Neuronal stem cell (in vitro differentiated cells): ENCODE data around the gene GARNL3.
A peak's percentile ranks its signal among the peaks of the same experiment; 100 is the strongest.

Source experiments
- DNase-seq: peaks from one replicate; pipeline ENCODE4 v3.0.0-alpha.2; 2013; ENCODE audit warnings: low spot score
- H2AFZ ChIP-seq: one replicate; pipeline ENCODE4 v1.6.1; 2013; ENCODE audit warnings: mild to moderate bottlenecking, low read length, inconsistent platforms
- H2AK5ac ChIP-seq: 2 replicates; pipeline ENCODE4 v1.6.1; 2013; ENCODE audit warnings: low read depth, mild to moderate bottlenecking, inconsistent platforms, low read length, moderate library complexity, mixed read lengths
- H2BK120ac ChIP-seq: 2 replicates; pipeline ENCODE4 v1.6.1; 2013; ENCODE audit warnings: low read depth, mild to moderate bottlenecking, inconsistent platforms, low read length, moderate library complexity, mixed read lengths
- H2BK12ac ChIP-seq: one replicate; pipeline ENCODE4 v1.6.1; 2013; ENCODE audit warnings: low read length, inconsistent platforms
- H2BK15ac ChIP-seq: 2 replicates; pipeline ENCODE4 v1.6.1; 2013; ENCODE audit warnings: mild to moderate bottlenecking, low read length, inconsistent platforms, mixed read lengths
- H2BK5ac ChIP-seq: one replicate; pipeline ENCODE4 v1.6.1; 2013; ENCODE audit warnings: inconsistent platforms, mild to moderate bottlenecking, low read length, moderate library complexity
- H3K14ac ChIP-seq: one replicate; pipeline ENCODE4 v1.6.1; 2013; ENCODE audit warnings: low read length, inconsistent platforms
- H3K18ac ChIP-seq: 2 replicates; pipeline ENCODE4 v1.6.1; 2013; ENCODE audit warnings: low read length, inconsistent platforms
- H3K23ac ChIP-seq: 2 replicates; pipeline ENCODE4 v1.6.1; 2013; ENCODE audit warnings: low read depth, mild to moderate bottlenecking, mixed read lengths, low read length, inconsistent platforms; ENCODE audit not compliant: poor library complexity
- H3K27ac ChIP-seq: replicated peaks from 3 replicates; pipeline ENCODE4 v1.5.1; 2013; ENCODE audit warnings: low read length, inconsistent platforms
- H3K27me3 ChIP-seq, 3 experiments: 2 replicates each; pipeline ENCODE4 v1.6.1; 2013; ENCODE audit warnings: low read length in 3 of 3, mild to moderate bottlenecking in 2 of 3, inconsistent platforms in 1 of 3, low read depth in 1 of 3, mixed read lengths in 1 of 3, moderate library complexity in 1 of 3; ENCODE audit not compliant: control insufficient read depth in 3 of 3, insufficient read depth in 3 of 3
- H3K36me3 ChIP-seq, 2 donors: replicated peaks in 1 of 2; 2 replicates each; pipeline ENCODE4 v1.6.1; 2013; ENCODE audit warnings: low read length in 2 of 2; ENCODE audit not compliant: control insufficient read depth in 2 of 2, insufficient read depth in 2 of 2
- H3K4ac ChIP-seq: 2 replicates; pipeline ENCODE4 v1.6.1; 2013; ENCODE audit warnings: inconsistent platforms, mild to moderate bottlenecking, low read length, moderate library complexity
- H3K4me1 ChIP-seq, 2 donors: 1 replicate in 1 of 2; 2 replicates in 1 of 2; pipeline ENCODE4 v1.6.1; 2013; ENCODE audit warnings: low read length in 2 of 2, low read depth in 1 of 2; ENCODE audit not compliant: control insufficient read depth in 2 of 2, insufficient read depth in 1 of 2
- H3K4me2 ChIP-seq: one replicate; pipeline ENCODE4 v1.6.1; 2013; ENCODE audit warnings: mild to moderate bottlenecking, low read length, inconsistent platforms; ENCODE audit not compliant: insufficient read depth, poor library complexity, severe bottlenecking
- H3K4me3 ChIP-seq, 2 donors: 2 replicates each; pipeline ENCODE4 v1.5.1; 2013; ENCODE audit warnings: low read length in 2 of 2, mild to moderate bottlenecking in 2 of 2, inconsistent platforms in 1 of 2, moderate library complexity in 1 of 2
- H3K79me1 ChIP-seq: one replicate; pipeline ENCODE4 v1.6.1; 2013; ENCODE audit warnings: low read depth, mild to moderate bottlenecking, inconsistent platforms, low read length, moderate library complexity
- H3K9ac ChIP-seq: one replicate; pipeline ENCODE4 v1.6.1; 2013; ENCODE audit warnings: mild to moderate bottlenecking, low read depth, low read length, inconsistent platforms; ENCODE audit not compliant: poor library complexity
- H3K9me3 ChIP-seq, 2 donors: replicated peaks in 1 of 2; 2 replicates each; pipeline versions ENCODE3 to v1.6.1; 2013; ENCODE audit warnings: low read length in 2 of 2, mild to moderate bottlenecking in 2 of 2, inconsistent platforms in 1 of 2, low read depth in 1 of 2, mixed read lengths in 1 of 2, moderate library complexity in 1 of 2; ENCODE audit not compliant: control insufficient read depth in 2 of 2, insufficient read depth in 1 of 2
- H4K8ac ChIP-seq: one replicate; pipeline ENCODE4 v1.6.1; 2013; ENCODE audit warnings: low read depth, mild to moderate bottlenecking, inconsistent platforms, low read length, moderate library complexity
- H4K91ac ChIP-seq: one replicate; pipeline ENCODE4 v1.6.1; 2013; ENCODE audit warnings: low read length, low read depth, mild to moderate bottlenecking, inconsistent platforms; ENCODE audit not compliant: poor library complexity
- WGBS, 2 donors: extraction: QIAGEN DNeasy Blood & Tissue Kit; methylation state at CpG; one replicate each; pipeline ENCODE4 v1.1.7; 2013; ENCODE audit warnings: missing lambda C conversion rate in 2 of 2, mixed read lengths in 1 of 2; ENCODE audit not compliant: insufficient read length in 2 of 2, insufficient replicate concordance in 1 of 2; ENCODE audit errors: extremely low coverage in 2 of 2; 5-methylcytosine and 5-hydroxymethylcytosine counted together

GARNL3 gene

GRCh38 chr9:127380479-127380878 lies 115.9 kb downstream of the GARNL3 start:
- H3K9me3 ChIP-seq = peaks cover 2 to 3% of the 10 kb centered on the region in 2 donors
- H3K18ac ChIP-seq = no peak overlapping the region
- H3K4me1 ChIP-seq = no peaks in the 10 kb centered on the region
- no peak overlapping the region for H2AFZ ChIP-seq
- H2BK120ac ChIP-seq = no peak overlapping the region
- H3K36me3 ChIP-seq = no peaks in the 10 kb centered on the region
- WGBS, 2 donors = no CpG with 5 or more reads among the region's 3 CpGs
- no peak overlapping the region for H2BK15ac ChIP-seq
- no peak overlapping the region for H2BK5ac ChIP-seq
- no peak overlapping the region for H3K23ac ChIP-seq
- H4K91ac ChIP-seq = no peak overlapping the region
- no peak overlapping the region for H4K8ac ChIP-seq
- no peak overlapping the region for H2BK12ac ChIP-seq
- H3K27me3 ChIP-seq = no peaks in the 10 kb centered on the region
- H3K4me3 ChIP-seq = no peak overlapping the region
- no peak overlapping the region for H3K9ac ChIP-seq
- H2AK5ac ChIP-seq = no peak overlapping the region
- no peak for DNase-seq
- H3K27ac ChIP-seq = no peak overlapping the region
- H3K4me2 ChIP-seq = no peak overlapping the region
- no peak overlapping the region for H3K4ac ChIP-seq
- H3K79me1 ChIP-seq = no peaks in the 10 kb centered on the region
- no peak overlapping the region for H3K14ac ChIP-seq

GRCh38 chr9:127382541-127382940 lies 118.0 kb downstream of the GARNL3 start:
- H4K91ac ChIP-seq = no peak overlapping the region
- H3K4ac ChIP-seq = no peak overlapping the region
- no peak overlapping the region for H3K4me3 ChIP-seq
- no CpG with 5 or more reads among the region's 2 CpGs for WGBS, 2 donors
- peak overlapping the region; percentile 55 for H3K23ac ChIP-seq
- H4K8ac ChIP-seq = no peak overlapping the region
- no peaks in the 10 kb centered on the region for H3K27me3 ChIP-seq
- no peak overlapping the region for H2BK15ac ChIP-seq
- no peaks in the 10 kb centered on the region for H3K4me1 ChIP-seq
- H2AK5ac ChIP-seq = no peak overlapping the region
- no peak overlapping the region for H3K14ac ChIP-seq
- no peak overlapping the region for H3K27ac ChIP-seq
- H3K36me3 ChIP-seq = no peaks in the 10 kb centered on the region
- H3K4me2 ChIP-seq = no peak overlapping the region
- peaks cover 2 to 3% of the 10 kb centered on the region in 2 donors for H3K9me3 ChIP-seq
- DNase-seq = no peak
- no peak overlapping the region for H2BK12ac ChIP-seq
- no peak overlapping the region for H2BK5ac ChIP-seq
- no peak overlapping the region for H2BK120ac ChIP-seq
- H2AFZ ChIP-seq = no peak overlapping the region
- H3K79me1 ChIP-seq = no peaks in the 10 kb centered on the region
- H3K9ac ChIP-seq = no peak overlapping the region
- H3K18ac ChIP-seq = no peak overlapping the region

DNA sequence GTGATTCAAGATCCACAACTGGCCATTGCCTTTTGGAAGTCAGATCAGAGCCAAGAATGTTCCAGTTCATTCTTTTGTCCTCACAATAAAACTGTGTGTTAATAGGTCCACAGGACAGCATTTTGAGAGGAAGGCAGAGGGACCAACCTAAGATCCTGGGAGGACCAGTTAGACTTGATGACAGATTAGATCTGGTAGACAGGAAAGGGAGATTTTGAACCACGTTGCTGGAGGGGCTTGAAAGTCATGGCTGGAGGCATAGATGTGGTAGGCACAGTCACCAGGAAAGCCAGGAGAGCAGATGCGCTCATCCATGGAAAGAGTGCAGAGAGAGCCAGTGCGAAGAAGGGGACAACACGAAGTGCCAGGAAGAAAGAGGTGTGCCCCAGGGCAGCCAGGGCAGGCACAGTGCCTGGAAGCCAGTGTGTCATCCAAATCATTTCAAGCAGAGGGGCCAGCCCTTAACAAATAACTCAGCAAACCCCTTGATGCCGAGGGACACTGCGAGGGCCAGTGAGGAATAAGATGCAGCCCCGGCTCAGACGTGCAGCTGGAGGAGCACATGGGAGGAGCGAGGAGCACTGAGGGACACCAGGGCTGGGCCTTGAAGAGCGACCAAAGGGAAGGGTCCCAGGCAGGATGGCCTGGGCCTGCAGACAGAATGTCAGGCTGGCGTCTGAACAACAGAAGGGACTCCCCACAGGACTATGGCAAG lies 119.6 kb downstream of the GARNL3 start:
- DNase-seq = no peak
- Histone ChIP-seq H3K14ac (no peak overlapping the region), H2BK120ac (no peak overlapping the region), H3K27me3 (no peaks in the 10 kb centered on the region), H3K4me2 (no peak overlapping the region), H3K36me3 (no peaks in the 10 kb centered on the region), H3K18ac (peak overlapping the region; percentile 7), H3K9ac (no peak overlapping the region), H3K79me1 (no peaks in the 10 kb centered on the region), H2BK5ac (no peak overlapping the region), H3K4ac (no peak overlapping the region), H2BK15ac (peak overlapping the region; percentile 43), H3K4me3 (no peak overlapping the region), H3K27ac (no peak overlapping the region), H2AK5ac (no peak overlapping the region), H2AFZ (no peak overlapping the region), H3K23ac (no peak overlapping the region), H4K8ac (no peak overlapping the region), H3K4me1 (peaks cover 0 to 10% of the 10 kb centered on the region in 2 donors), H4K91ac (no peak overlapping the region), H3K9me3 (peaks cover 2 to 3% of the 10 kb centered on the region in 2 donors), H2BK12ac (no peak overlapping the region)
- no CpG with 5 or more reads among the region's 11 CpGs for WGBS, 2 donors

DNA sequence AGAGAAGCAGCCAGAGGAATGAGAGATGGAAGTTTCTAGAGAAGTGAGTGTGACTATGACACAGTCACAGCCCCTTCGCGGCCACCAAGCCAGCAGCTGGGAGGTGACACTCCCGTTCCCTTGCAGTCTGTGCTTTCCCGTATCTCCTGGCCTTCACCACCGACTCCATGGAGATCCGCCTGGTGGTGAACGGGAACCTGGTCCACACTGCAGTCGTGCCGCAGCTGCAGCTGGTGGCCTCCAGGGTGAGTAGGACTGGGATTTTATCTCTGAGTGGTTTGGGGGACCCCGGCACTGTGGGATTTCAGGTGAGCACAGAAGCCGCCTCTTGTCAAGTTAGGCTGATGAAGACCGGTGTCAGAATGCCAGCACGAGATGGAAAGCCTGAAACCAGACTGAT lies 120.3 kb downstream of the GARNL3 start:
- H3K4ac ChIP-seq = no peak overlapping the region
- no peaks in the 10 kb centered on the region for H3K36me3 ChIP-seq
- H4K91ac ChIP-seq = no peak overlapping the region
- no peak overlapping the region for H4K8ac ChIP-seq
- H3K27ac ChIP-seq = no peak overlapping the region
- peaks cover 0 to 16% of the 10 kb centered on the region in 2 donors for H3K4me1 ChIP-seq
- peak overlapping the region; percentile 43 for H2BK15ac ChIP-seq
- H2BK12ac ChIP-seq = no peak overlapping the region
- H3K79me1 ChIP-seq = no peaks in the 10 kb centered on the region
- H3K9ac ChIP-seq = peak overlapping the region; percentile 34
- H3K4me3 ChIP-seq = no peak overlapping the region
- H2AK5ac ChIP-seq = no peak overlapping the region
- whole genome bisulfite sequencing, 2 donors = no CpG with 5 or more reads among the region's 13 CpGs
- no peak overlapping the region for H2BK120ac ChIP-seq
- H3K23ac ChIP-seq = no peak overlapping the region
- peak overlapping the region; percentile 11 for H3K18ac ChIP-seq
- no peak for DNase-seq
- no peaks in the 10 kb centered on the region for H3K9me3 ChIP-seq
- no peak overlapping the region for H2AFZ ChIP-seq
- H3K14ac ChIP-seq = no peak overlapping the region
- H3K27me3 ChIP-seq = no peaks in the 10 kb centered on the region
- no peak overlapping the region for H3K4me2 ChIP-seq
- no peak overlapping the region for H2BK5ac ChIP-seq
